IMR-90 (cell line): Measurements from ENCODE around the gene ZNF827. TPM values are rescaled to one million over a fixed set of nuclear protein-coding genes. Genes with fewer than 3 reads are reported as not detected.

Experiments
- ATAC-seq: fragments of 200-7000 bp; cut with Tn5 transposase; 2 replicates; pipeline ENCODE4 v1.9.1; 2020; ENCODE audit warnings: low read depth, mild to moderate bottlenecking, moderate library complexity
- BruUV-seq: library from RNA; stranded (reverse); fragments of 400-500 nt; replicated peaks from 2 replicates; lab custom pipeline; 2021; lab: Mats Ljungman, UMichigan
- CTCF ChIA-PET: fragments of 300-600 bp; formaldehyde crosslinking; extraction: SDS; loops from one replicate; lab custom pipeline; 2021; ENCODE audit warnings: antibody characterized with exemption; lab: Yijun Ruan, JAX
- POLR2A ChIA-PET: fragments of 300-600 bp; sonication (Branson Sonifier 250); formaldehyde crosslinking; loops from one replicate; lab custom pipeline; 2022; ENCODE audit warnings: antibody characterized with exemption; ENCODE audit not compliant: unreplicated experiment; lab: Charles Lee
- DNase-seq: peaks from one replicate; pipeline ENCODE4 v3.0.0; 2013
- H2AFZ ChIP-seq: replicated peaks from 2 replicates; pipeline ENCODE3; 2013; ENCODE audit warnings: low read length, mild to moderate bottlenecking; ENCODE audit not compliant: poor library complexity
- H2AK5ac ChIP-seq: 2 replicates; pipeline ENCODE4 v1.6.1; 2013; ENCODE audit warnings: low read depth, low read length, inconsistent platforms
- H2AK9ac ChIP-seq: replicated peaks from 2 replicates; pipeline ENCODE3; 2013; ENCODE audit warnings: mild to moderate bottlenecking, low read depth, low read length, moderate library complexity; ENCODE audit not compliant: poor library complexity
- H2BK120ac ChIP-seq: 2 replicates; pipeline ENCODE4 v1.6.1; 2013; ENCODE audit warnings: low read depth, low read length, inconsistent platforms
- H2BK15ac ChIP-seq: 3 replicates; pipeline ENCODE4 v1.6.1; 2013; ENCODE audit warnings: low read depth, low read length, inconsistent platforms
- H2BK20ac ChIP-seq: 2 replicates; pipeline ENCODE4 v1.6.1; 2013; ENCODE audit warnings: low read depth, mild to moderate bottlenecking, inconsistent platforms, low read length, moderate library complexity
- H2BK5ac ChIP-seq: 2 replicates; pipeline ENCODE4 v1.6.1; 2013; ENCODE audit warnings: mild to moderate bottlenecking, low read depth, low read length, inconsistent platforms; ENCODE audit not compliant: poor library complexity, severe bottlenecking
- H3K14ac ChIP-seq: replicated peaks from 2 replicates; pipeline ENCODE4 v1.6.1; 2013; ENCODE audit warnings: low read depth, low read length, inconsistent platforms
- H3K18ac ChIP-seq: 2 replicates; pipeline ENCODE4 v1.6.1; 2013; ENCODE audit warnings: low read depth, low read length, control low read depth
- H3K23ac ChIP-seq: 2 replicates; pipeline ENCODE4 v1.6.1; 2013; ENCODE audit warnings: low read depth, low read length, inconsistent platforms
- H3K27ac ChIP-seq: 2 replicates; pipeline ENCODE4 v1.5.1; 2013; ENCODE audit warnings: mild to moderate bottlenecking, control low read depth, low read length; ENCODE audit not compliant: insufficient read depth
- H3K27me3 ChIP-seq: 2 replicates; pipeline ENCODE4 v1.6.1; 2013; ENCODE audit warnings: low read length; ENCODE audit not compliant: control insufficient read depth, insufficient read depth
- H3K36me3 ChIP-seq: 2 replicates; pipeline ENCODE4 v1.6.1; 2013; ENCODE audit warnings: low read length, mixed read lengths; ENCODE audit not compliant: control insufficient read depth, insufficient read depth
- H3K4ac ChIP-seq: 2 replicates; pipeline ENCODE4 v1.6.1; 2013; ENCODE audit warnings: low read depth, low read length, inconsistent platforms
- H3K4me1 ChIP-seq: 2 replicates; pipeline ENCODE4 v1.6.1; 2013; ENCODE audit warnings: low read length, mixed read lengths; ENCODE audit not compliant: control insufficient read depth, insufficient read depth
- H3K4me2 ChIP-seq: 2 replicates; pipeline ENCODE4 v1.6.1; 2013; ENCODE audit warnings: low read depth, mild to moderate bottlenecking, control low read depth, low read length, moderate library complexity
- H3K4me3 ChIP-seq: 2 replicates; pipeline ENCODE4 v1.5.1; 2013; ENCODE audit warnings: low read depth, mild to moderate bottlenecking, control low read depth, low read length, moderate library complexity; ENCODE audit not compliant: insufficient read depth
- H3K56ac ChIP-seq: 2 replicates; pipeline ENCODE4 v1.6.1; 2013; ENCODE audit warnings: low read length, inconsistent platforms; ENCODE audit not compliant: insufficient read depth; ENCODE audit errors: extremely low read depth
- H3K79me1 ChIP-seq, 2 experiments: 2 replicates each; pipeline ENCODE4 v1.6.1; 2013; ENCODE audit warnings: low read length in 2 of 2, inconsistent platforms in 1 of 2, low read depth in 1 of 2
- H3K9ac ChIP-seq: 2 replicates; pipeline ENCODE4 v1.6.1; 2013; ENCODE audit warnings: low read depth, low read length, control low read depth
- H3K9me1 ChIP-seq: 2 replicates; pipeline ENCODE4 v1.6.1; 2013; ENCODE audit warnings: low read length, inconsistent platforms; ENCODE audit not compliant: insufficient read depth
- H3K9me3 ChIP-seq: 2 replicates; pipeline ENCODE4 v1.6.1; 2013; ENCODE audit warnings: low read length; ENCODE audit not compliant: control insufficient read depth, insufficient read depth
- H4K20me1 ChIP-seq: 2 replicates; pipeline ENCODE4 v1.6.1; 2013; ENCODE audit warnings: low read length, inconsistent platforms; ENCODE audit not compliant: insufficient read depth
- H4K5ac ChIP-seq: 2 replicates; pipeline ENCODE4 v1.6.1; 2013; ENCODE audit warnings: mild to moderate bottlenecking, low read depth, low read length, control low read depth
- H4K8ac ChIP-seq, 2 experiments: 2 replicates each; pipeline ENCODE4 v1.6.1; 2013; ENCODE audit warnings: low read depth in 2 of 2, low read length in 2 of 2, control low read depth in 1 of 2, inconsistent platforms in 1 of 2
- H4K91ac ChIP-seq: 2 replicates; pipeline ENCODE4 v1.6.1; 2013; ENCODE audit warnings: low read depth, low read length, inconsistent platforms; ENCODE audit not compliant: insufficient read depth
- FOS ChIP-seq: fragments of 150-350 bp; IDR thresholded peaks from 2 replicates; pipeline ENCODE4 v1.6.1; 2016; ENCODE audit warnings: low read depth, low read length
- MAZ ChIP-seq: IDR thresholded peaks from 2 replicates; pipeline ENCODE4 v1.6.1; 2012; ENCODE audit warnings: low read depth, mild to moderate bottlenecking, low read length, improper control_type of control experiment, moderate library complexity, borderline replicate concordance
- MXI1 ChIP-seq: IDR thresholded peaks from 2 replicates; pipeline ENCODE4 v1.6.1; 2012; ENCODE audit warnings: low read depth, mild to moderate bottlenecking, low read length, moderate library complexity, borderline replicate concordance
- RCOR1 ChIP-seq: IDR thresholded peaks from 2 replicates; pipeline ENCODE4 v1.6.1; 2012; ENCODE audit warnings: mild to moderate bottlenecking, low read length, improper control_type of control experiment; ENCODE audit not compliant: insufficient replicate concordance
- WGBS, 2 experiments: methylation state at CpG; one replicate each; pipeline versions ENCODE4 v1.1.5 to v1.1.7; 2013; ENCODE audit warnings: missing lambda C conversion rate in 2 of 2; ENCODE audit not compliant: insufficient read length in 1 of 2; ENCODE audit errors: extremely low coverage in 2 of 2; 5-methylcytosine and 5-hydroxymethylcytosine counted together
- dilution Hi-C: fragments of 300-500 bp; cut with HindIII; formaldehyde crosslinking; loops from one replicate; pipeline ENCODE4 v1.14.3; 2018; ENCODE audit warnings: low sequenced_read_pairs; ENCODE audit not compliant: unreplicated experiment
- in situ Hi-C: fragments of 300-500 bp; cut with MboI; formaldehyde crosslinking; loops from 3 replicates; pipeline ENCODE4 v1.14.3; 2019; ENCODE audit warnings: low sequenced_read_pairs, inconsistent platforms, mixed read lengths
- intact Hi-C: fragments of 100-400 bp; cut with micrococcal nuclease; formaldehyde crosslinking; loops from 2 replicates; pipeline ENCODE4 v1.10.0; 2022
- polyA plus RNA-seq, 3 experiments: library from polyadenylated mRNA; depleted of rRNA; stranded (reverse); fragments of >200 nt; gene quantifications; 2 replicates each; pipeline ENCODE4 v1.2.3, GENCODE V29; 2012; ENCODE audit warnings: low replicate concordance in 1 of 3
- total RNA-seq: library from RNA; depleted of rRNA; stranded (reverse); fragments of >200 nt; gene quantifications from 2 replicates; pipeline ENCODE4 v1.2.3, GENCODE V29; 2012
- TF ChIP-seq, protein P1 (sequence below): conservative IDR thresholded peaks from 2 replicates; pipeline ENCODE4 v1.5.1; 2012; ENCODE audit warnings: mild to moderate bottlenecking, low read depth, low read length, improper control_type of control experiment
- TF ChIP-seq, protein P2 (sequence below): fragments of 150-350 bp; IDR thresholded peaks from 2 replicates; pipeline ENCODE4 v1.6.1; 2016; ENCODE audit warnings: low read depth, mild to moderate bottlenecking, low read length, moderate library complexity, borderline replicate concordance

The ZNF827 gene
- total and polyA plus RNA-seq, 2 of the 4 experiments (the other 2 are of a cell fraction) = 6.6 to 31.7 TPM

DNA sequence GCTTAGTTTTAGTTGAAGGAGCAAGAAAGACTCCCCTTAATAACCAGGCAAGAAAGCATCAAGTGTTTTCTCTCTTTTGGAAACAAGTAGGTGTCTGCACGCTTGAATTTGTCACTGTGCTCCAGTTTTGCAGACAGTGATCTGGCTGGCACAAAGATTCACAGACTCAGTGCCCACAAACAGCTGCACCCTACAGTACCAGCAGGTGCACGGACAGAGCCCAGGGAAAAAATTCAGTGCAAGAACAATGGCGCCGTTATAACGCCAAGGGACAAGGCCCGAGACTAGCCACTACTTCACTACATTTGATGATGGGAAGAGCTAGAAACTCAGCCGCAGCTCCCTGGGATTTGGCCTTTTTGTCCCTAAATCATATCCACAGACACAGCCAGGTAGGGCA is 56.0 kb downstream of the ZNF827 start:
- no peak overlapping the region for H3K23ac ChIP-seq
- dilution Hi-C loops (no loop called here), in situ Hi-C loops (no loop called here), intact Hi-C loops (loop anchor here (10.0 kb wide), 1 partner anchor 172 kb away; no protein-coding TSS in a partner anchor)
- H3K4me2 ChIP-seq = no peak overlapping the region
- no peak overlapping the region for H2BK15ac ChIP-seq
- no peak overlapping the region for H3K27ac ChIP-seq
- H4K8ac ChIP-seq = no peak overlapping the region
- no peak overlapping the region for H2BK20ac ChIP-seq
- H2BK5ac ChIP-seq = no peak overlapping the region
- H3K14ac ChIP-seq = no peak overlapping the region
- H2AK5ac ChIP-seq = no peak overlapping the region
- H4K20me1 ChIP-seq = peaks cover 7% of the 10 kb centered on the region; the same call in 1 of the 2 replicates
- CTCF ChIA-PET = interaction anchor here (0.7 kb wide), 1 partner anchor 16 kb away, joined by 3 read pairs; no protein-coding TSS in a partner anchor
- no peak overlapping the region for H3K4me3 ChIP-seq
- H3K9ac ChIP-seq = no peak overlapping the region
- peaks cover 11% of the 10 kb centered on the region for H3K36me3 ChIP-seq
- H3K9me1 ChIP-seq = peaks cover 3% of the 10 kb centered on the region; the same call in 1 of the 2 replicates
- POLR2A ChIA-PET = no interaction called here
- H3K9me3 ChIP-seq = no peaks in the 10 kb centered on the region
- H4K5ac ChIP-seq = no peak overlapping the region
- H3K4ac ChIP-seq = no peak overlapping the region
- no CpG with 5 or more reads among the region's 7 CpGs for WGBS, 2 experiments
- ATAC-seq (no peak), DNase-seq (no peak)
- peaks cover 17 to 46% of the 10 kb centered on the region in 2 experiments for H3K79me1 ChIP-seq
- peaks cover 11% of the 10 kb centered on the region for H3K4me1 ChIP-seq
- no peak overlapping the region for H2BK120ac ChIP-seq
- no peak for TF ChIP-seq FOS
- no peak for TF ChIP-seq MXI1
- no peak for TF ChIP-seq RCOR1
- TF ChIP-seq, protein P1, sequence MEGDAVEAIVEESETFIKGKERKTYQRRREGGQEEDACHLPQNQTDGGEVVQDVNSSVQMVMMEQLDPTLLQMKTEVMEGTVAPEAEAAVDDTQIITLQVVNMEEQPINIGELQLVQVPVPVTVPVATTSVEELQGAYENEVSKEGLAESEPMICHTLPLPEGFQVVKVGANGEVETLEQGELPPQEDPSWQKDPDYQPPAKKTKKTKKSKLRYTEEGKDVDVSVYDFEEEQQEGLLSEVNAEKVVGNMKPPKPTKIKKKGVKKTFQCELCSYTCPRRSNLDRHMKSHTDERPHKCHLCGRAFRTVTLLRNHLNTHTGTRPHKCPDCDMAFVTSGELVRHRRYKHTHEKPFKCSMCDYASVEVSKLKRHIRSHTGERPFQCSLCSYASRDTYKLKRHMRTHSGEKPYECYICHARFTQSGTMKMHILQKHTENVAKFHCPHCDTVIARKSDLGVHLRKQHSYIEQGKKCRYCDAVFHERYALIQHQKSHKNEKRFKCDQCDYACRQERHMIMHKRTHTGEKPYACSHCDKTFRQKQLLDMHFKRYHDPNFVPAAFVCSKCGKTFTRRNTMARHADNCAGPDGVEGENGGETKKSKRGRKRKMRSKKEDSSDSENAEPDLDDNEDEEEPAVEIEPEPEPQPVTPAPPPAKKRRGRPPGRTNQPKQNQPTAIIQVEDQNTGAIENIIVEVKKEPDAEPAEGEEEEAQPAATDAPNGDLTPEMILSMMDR = no peak
- TF ChIP-seq MAZ = no peak
- TF ChIP-seq, protein P2, sequence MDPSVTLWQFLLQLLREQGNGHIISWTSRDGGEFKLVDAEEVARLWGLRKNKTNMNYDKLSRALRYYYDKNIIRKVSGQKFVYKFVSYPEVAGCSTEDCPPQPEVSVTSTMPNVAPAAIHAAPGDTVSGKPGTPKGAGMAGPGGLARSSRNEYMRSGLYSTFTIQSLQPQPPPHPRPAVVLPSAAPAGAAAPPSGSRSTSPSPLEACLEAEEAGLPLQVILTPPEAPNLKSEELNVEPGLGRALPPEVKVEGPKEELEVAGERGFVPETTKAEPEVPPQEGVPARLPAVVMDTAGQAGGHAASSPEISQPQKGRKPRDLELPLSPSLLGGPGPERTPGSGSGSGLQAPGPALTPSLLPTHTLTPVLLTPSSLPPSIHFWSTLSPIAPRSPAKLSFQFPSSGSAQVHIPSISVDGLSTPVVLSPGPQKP = no peak
- no peak overlapping the region for H2AK9ac ChIP-seq
- H4K91ac ChIP-seq = no peak overlapping the region
- no TSS peak for BruUV-seq
- H3K18ac ChIP-seq = no peak overlapping the region
- no peak overlapping the region for H2AFZ ChIP-seq
- H3K56ac ChIP-seq = no peak overlapping the region
- no peaks in the 10 kb centered on the region for H3K27me3 ChIP-seq
